NCI-H446 (cell line): Measurements from ENCODE around the gene TMPRSS9.
A peak's percentile ranks its signal among the peaks of the same experiment; 100 is the strongest.
"Not testable (repeated sequence)": the region's sequence is repeated elsewhere in the genome, so short reads cannot be mapped to it uniquely, and the experiment has no call there.

Experiments
- DNase-seq, 2 experiments: peaks; one replicate each; lab custom pipeline; 2025; lab: John Stamatoyannopoulos, UW

Gene TMPRSS9

GRCh38 chr19:2462635-2463421 is 102.8 kb downstream of the TMPRSS9 start:
- DNase-seq = peak; percentile 51 to 85

GRCh38 chr19:2463694-2464093 is 103.6 kb downstream of the TMPRSS9 start:
- not testable (repeated sequence) for DNase-seq

GRCh38 chr19:2464389-2464788 is 104.3 kb downstream of the TMPRSS9 start:
- DNase-seq = no peak

- no peak for DNase-seq
Observed at GRCh38 chr19:2468596-2468995, 108.5 kb downstream of the TMPRSS9 start.

- DNase-seq = no peak
Observed at GRCh38 chr19:2469102-2469914, 109.2 kb downstream of the TMPRSS9 start.

- DNase-seq = not testable (repeated sequence)
Observed at GRCh38 chr19:2469915-2470200, 109.8 kb downstream of the TMPRSS9 start.

- peak; percentile 46 to 88 for DNase-seq
Observed at GRCh38 chr19:2474232-2475017, 114.4 kb downstream of the TMPRSS9 start.

GRCh38 chr19:2475018-2475701 is 115.1 kb downstream of the TMPRSS9 start:
- no peak for DNase-seq
